GM12878 (cell line): ENCODE results near the gene GPT2. TPM values are rescaled to one million over a fixed set of nuclear protein-coding genes. Genes with fewer than 3 reads are reported as not detected.

Experiments
- ATAC-seq: fragments of 200-7000 bp; cut with Tn5 transposase; 3 replicates; pipeline ENCODE4 v1.9.1; 2020; ENCODE audit warnings: mild to moderate bottlenecking, moderate library complexity
- BruUV-seq: library from RNA; stranded (reverse); fragments of 400-500 nt; replicated peaks from 2 replicates; lab custom pipeline; 2021; lab: Mats Ljungman, UMichigan
- CTCF ChIA-PET: fragments of 300-600 bp; sonication (Branson Sonifier 250); formaldehyde crosslinking; extraction: SDS; loops from one replicate; lab custom pipeline; 2021; ENCODE audit warnings: inconsistent platforms; lab: Yijun Ruan, JAX
- POLR2A ChIA-PET: fragments of 350-600 bp; formaldehyde crosslinking; extraction: SDS; loops from one replicate; lab custom pipeline; 2021; ENCODE audit warnings: inconsistent platforms; lab: Charles Lee
- RAD21 ChIA-PET: fragments of 300-600 bp; sonication (Branson Sonifier 250); formaldehyde crosslinking; loops from one replicate; lab custom pipeline; 2023; ENCODE audit warnings: antibody characterized with exemption; ENCODE audit not compliant: unreplicated experiment; lab: Charles Lee
- SMC1A ChIA-PET: fragments of 300-600 bp; sonication (Branson Sonifier 250); formaldehyde crosslinking; loops from one replicate; lab custom pipeline; 2023; ENCODE audit not compliant: unreplicated experiment, uncharacterized antibody; lab: Charles Lee
- DNase-seq: peaks from one replicate; pipeline ENCODE4 v3.0.0-alpha.2; 2011; ENCODE audit warnings: low read depth, low spot score
- FAIRE-seq: peaks from 3 replicates; lab custom pipeline; 2011; peaks lifted over from hg19 to GRCh38; lab: Jason Lieb, UNC
- H2AFZ ChIP-seq: 2 replicates; pipeline ENCODE4 v1.6.0; 2011; ENCODE audit warnings: low read depth, low read length, control low read depth; ENCODE audit not compliant: control insufficient read depth
- H3K27ac ChIP-seq: 2 replicates; pipeline ENCODE4 v1.5.1; 2011; ENCODE audit warnings: control low read depth; ENCODE audit not compliant: control insufficient read depth, insufficient read depth
- H3K27me3 ChIP-seq, 2 experiments: replicated peaks in 1 of 2; 2 replicates each; pipeline versions ENCODE4 v1.6.0 to v1.6.1; 2011; ENCODE audit warnings: low read length in 1 of 2; ENCODE audit not compliant: control insufficient read depth in 2 of 2, insufficient read depth in 2 of 2
- H3K36me3 ChIP-seq, 2 experiments: 2 replicates each; pipeline ENCODE4 v1.5.1; 2011; ENCODE audit warnings: low read length in 1 of 2; ENCODE audit not compliant: control insufficient read depth in 2 of 2, insufficient read depth in 2 of 2
- H3K4me1 ChIP-seq: 2 replicates; pipeline ENCODE4 v1.6.1; 2011; ENCODE audit warnings: mild to moderate bottlenecking, low read length, moderate library complexity, mixed read lengths; ENCODE audit not compliant: control insufficient read depth, insufficient read depth
- H3K4me2 ChIP-seq: 2 replicates; pipeline ENCODE4 v1.6.0; 2011; ENCODE audit warnings: control low read depth; ENCODE audit not compliant: control insufficient read depth, insufficient read depth
- H3K4me3 ChIP-seq: fragments of 200-600 bp; sonication (generic); 2 replicates; pipeline ENCODE4 v1.5.1; 2016
- H3K79me2 ChIP-seq: 2 replicates; pipeline ENCODE4 v1.6.0; 2011; ENCODE audit warnings: low read length; ENCODE audit not compliant: control insufficient read depth, insufficient read depth
- H3K9ac ChIP-seq: 2 replicates; pipeline ENCODE4 v1.8.0; 2011; ENCODE audit warnings: low read length, control low read depth, mixed read lengths; ENCODE audit not compliant: control insufficient read depth, insufficient read depth
- H3K9me3 ChIP-seq: replicated peaks from 3 replicates; pipeline ENCODE4 v1.5.1; 2011; ENCODE audit warnings: mild to moderate bottlenecking, low read length; ENCODE audit not compliant: control insufficient read depth, insufficient read depth
- H4K20me1 ChIP-seq: 2 replicates; pipeline ENCODE4 v1.6.0; 2011; ENCODE audit not compliant: control insufficient read depth, insufficient read depth
- GATAD2B ChIP-seq: fragments of 450-650 bp; conservative IDR thresholded peaks from 2 replicates; pipeline ENCODE4 v1.6.1; 2017; ENCODE audit warnings: low read depth, mild to moderate bottlenecking, moderate library complexity
- HSF1 ChIP-seq: fragments of 150-350 bp; IDR thresholded peaks from 2 replicates; pipeline ENCODE4 v1.6.1; 2014; ENCODE audit warnings: mild to moderate bottlenecking, low read depth, low read length
- NFYB ChIP-seq: IDR thresholded peaks from 2 replicates; pipeline ENCODE4 v1.6.1; 2011; ENCODE audit warnings: low read depth, mild to moderate bottlenecking, low read length, improper control_type of control experiment, moderate library complexity; ENCODE audit not compliant: insufficient read depth
- PKNOX1 ChIP-seq: fragments of 450-650 bp; IDR thresholded peaks from 2 replicates; pipeline ENCODE4 v1.6.1; 2016; ENCODE audit warnings: mild to moderate bottlenecking
- RCOR1 ChIP-seq: conservative IDR thresholded peaks from 2 replicates; pipeline ENCODE4 v1.6.1; 2012; ENCODE audit warnings: low read depth, low read length, improper control_type of control experiment
- USF1 ChIP-seq: IDR thresholded peaks from 2 replicates; pipeline ENCODE4 v1.6.1; 2011; ENCODE audit warnings: borderline replicate concordance, low read depth, mild to moderate bottlenecking, moderate library complexity, mixed read lengths, low read length; ENCODE audit not compliant: insufficient read depth; ENCODE audit errors: extremely low read length
- ZBTB40 ChIP-seq: fragments of 450-650 bp; IDR thresholded peaks from 2 replicates; pipeline ENCODE4 v1.6.1; 2016; ENCODE audit warnings: mild to moderate bottlenecking, moderate library complexity, borderline replicate concordance
- ZNF274 ChIP-seq: IDR thresholded peaks from one replicate; pipeline ENCODE4 v1.8.0; 2011; ENCODE audit not compliant: insufficient read length, insufficient read depth
- WGBS: methylation state at CpG from one replicate; pipeline ENCODE4 v1.1.6; 2016; ENCODE audit warnings: low lambda C conversion rate; ENCODE audit not compliant: insufficient replicate concordance, insufficient coverage; ENCODE audit errors: missing lambda C conversion rate; 5-methylcytosine and 5-hydroxymethylcytosine counted together
- in situ Hi-C: fragments of 300-500 bp; cut with MboI; formaldehyde crosslinking; loops from 9 replicates; pipeline ENCODE4 v1.14.3; 2018; ENCODE audit warnings: mixed read lengths
- intact Hi-C: fragments of 100-400 bp; cut with micrococcal nuclease; formaldehyde crosslinking; loops from one replicate; pipeline ENCODE4 v1.14.2; 2022; ENCODE audit not compliant: unreplicated experiment
- polyA plus RNA-seq, 11 experiments: library from polyadenylated mRNA; depleted of rRNA in 4 of 11; unstranded in 6 of 11; stranded (reverse) in 5 of 11; fragments of >200 nt; fragmentation: Nextera tagmentation in 4 of 11; fragmentation: Illumina TruSeq in 1 of 11; extraction: Ambion mirVana in 4 of 11; extraction: Trizol in 1 of 11; gene quantifications; 1 replicate in 1 of 11; 2 replicates in 10 of 11; pipeline versions ENCODE4 v1.2.1 to v1.2.3, GENCODE V29; 2011 to 2016; ENCODE audit warnings: inconsistent platforms in 2 of 11, missing spikeins in 2 of 11, low read depth in 1 of 11
- total RNA-seq, 4 experiments: library from RNA; depleted of rRNA in 3 of 4; stranded (reverse); fragments of >200 nt in 3 of 4; fragmentation: Illumina TruSeq in 1 of 4; extraction: Trizol in 1 of 4; gene quantifications; 2 replicates each; pipeline versions ENCODE4 v1.2.1 to v1.2.3, GENCODE V29; 2013 to 2021
- TF ChIP-seq, protein P1 (sequence below): fragments of 450-650 bp; formaldehyde crosslinking; IDR thresholded peaks from 2 replicates; pipeline ENCODE4 v1.4.0; 2022; ENCODE audit warnings: mild to moderate bottlenecking, moderate library complexity
- TF ChIP-seq, protein P2 (sequence below): IDR thresholded peaks from 2 replicates; pipeline ENCODE4 v1.6.1; 2011; ENCODE audit warnings: mild to moderate bottlenecking, low read depth, low read length, moderate library complexity; ENCODE audit not compliant: insufficient replicate concordance

Gene GPT2
- total and polyA plus RNA-seq, 10 of the 15 experiments (the other 5 are each of a cell fraction or from before 2014, with no cell fraction given), result 0.45 to 9.9 (median 4.3) TPM

DNA sequence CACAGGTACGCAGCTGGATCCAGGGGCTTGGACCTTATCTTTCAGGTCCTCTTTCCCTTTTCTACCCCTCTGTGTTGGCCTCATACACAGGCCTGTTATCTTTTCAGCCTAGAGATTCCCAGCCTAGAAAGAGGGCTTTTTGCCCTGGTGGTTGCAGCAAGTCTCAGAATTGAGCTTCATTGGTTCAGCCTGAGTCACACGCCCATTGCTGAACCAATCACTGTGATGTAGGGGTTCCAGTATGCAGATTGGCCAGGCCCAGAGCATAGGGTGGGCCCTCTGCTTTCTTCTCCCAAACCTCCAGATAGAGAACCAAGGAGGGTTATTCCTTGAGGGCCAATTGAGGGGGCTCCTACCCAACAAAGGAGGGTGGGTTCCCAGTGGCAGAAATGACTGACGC, 32.8 kb downstream of the GPT2 start:
- Histone ChIP-seq H3K4me2 (no peak overlapping the region), H4K20me1 (no peaks in the 10 kb centered on the region), H3K79me2 (no peaks in the 10 kb centered on the region), H3K9ac (no peak overlapping the region), H3K27me3 (no peaks in the 10 kb centered on the region), H3K4me1 (peaks cover 19% of the 10 kb centered on the region), H3K36me3 (peaks cover 0 to 3% of the 10 kb centered on the region in 2 experiments; a peak in 2 of 4 replicates), H3K27ac (no peak overlapping the region), H3K9me3 (no peaks in the 10 kb centered on the region), H2AFZ (no peak overlapping the region), H3K4me3 (no peak overlapping the region)
- no peak for FAIRE-seq
- ChIA-PET RAD21 (interaction anchor here (1.8 kb wide), 1 partner anchor 63 kb away, joined by 8 read pairs; no protein-coding TSS in a partner anchor), SMC1A (interaction anchor here (0.6 to 4.9 kb wide), 6 partner anchors 9 to 334 kb away, joined by 3 to 35 read pairs (median 4); no protein-coding TSS in a partner anchor), POLR2A (no interaction called here), CTCF (interaction anchor here (0.7 to 5.5 kb wide), 7 partner anchors 9 to 243 kb away, joined by 3 to 65 read pairs (median 4); no protein-coding TSS in a partner anchor)
- in situ Hi-C loops, result no loop called here
- ATAC-seq, result peak; percentile 39; the same call in 2 of the 3 replicates
- 56% methylated on average over 3 of the region's 3 CpGs for WGBS
- intact Hi-C loops, result no loop called here
- TF ChIP-seq ZBTB40 (no peak), NFYB (peak; percentile 42; the same call in 1 of the 2 replicates), USF1 (peak; percentile 54), GATAD2B (no peak), PKNOX1 (no peak), RCOR1 (no peak), ZNF274 (no peak), HSF1 (no peak)
- TF ChIP-seq, protein P1, sequence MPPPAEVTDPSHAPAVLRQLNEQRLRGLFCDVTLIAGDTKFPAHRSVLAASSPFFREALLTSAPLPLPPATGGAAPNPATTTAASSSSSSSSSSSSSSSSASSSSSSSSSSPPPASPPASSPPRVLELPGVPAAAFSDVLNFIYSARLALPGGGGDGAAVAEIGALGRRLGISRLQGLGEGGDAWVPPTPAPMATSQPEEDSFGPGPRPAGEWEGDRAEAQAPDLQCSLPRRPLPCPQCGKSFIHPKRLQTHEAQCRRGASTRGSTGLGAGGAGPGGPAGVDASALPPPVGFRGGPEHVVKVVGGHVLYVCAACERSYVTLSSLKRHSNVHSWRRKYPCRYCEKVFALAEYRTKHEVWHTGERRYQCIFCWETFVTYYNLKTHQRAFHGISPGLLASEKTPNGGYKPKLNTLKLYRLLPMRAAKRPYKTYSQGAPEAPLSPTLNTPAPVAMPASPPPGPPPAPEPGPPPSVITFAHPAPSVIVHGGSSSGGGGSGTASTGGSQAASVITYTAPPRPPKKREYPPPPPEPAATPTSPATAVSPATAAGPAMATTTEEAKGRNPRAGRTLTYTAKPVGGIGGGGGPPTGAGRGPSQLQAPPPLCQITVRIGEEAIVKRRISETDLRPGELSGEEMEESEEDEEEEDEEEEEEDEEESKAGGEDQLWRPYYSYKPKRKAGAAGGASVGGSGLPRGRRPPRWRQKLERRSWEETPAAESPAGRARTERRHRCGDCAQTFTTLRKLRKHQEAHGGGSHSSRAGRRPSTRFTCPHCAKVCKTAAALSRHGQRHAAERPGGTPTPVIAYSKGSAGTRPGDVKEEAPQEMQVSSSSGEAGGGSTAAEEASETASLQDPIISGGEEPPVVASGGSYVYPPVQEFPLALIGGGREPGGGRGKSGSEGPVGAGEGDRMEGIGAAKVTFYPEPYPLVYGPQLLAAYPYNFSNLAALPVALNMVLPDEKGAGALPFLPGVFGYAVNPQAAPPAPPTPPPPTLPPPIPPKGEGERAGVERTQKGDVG, result no peak
- TF ChIP-seq, protein P2, sequence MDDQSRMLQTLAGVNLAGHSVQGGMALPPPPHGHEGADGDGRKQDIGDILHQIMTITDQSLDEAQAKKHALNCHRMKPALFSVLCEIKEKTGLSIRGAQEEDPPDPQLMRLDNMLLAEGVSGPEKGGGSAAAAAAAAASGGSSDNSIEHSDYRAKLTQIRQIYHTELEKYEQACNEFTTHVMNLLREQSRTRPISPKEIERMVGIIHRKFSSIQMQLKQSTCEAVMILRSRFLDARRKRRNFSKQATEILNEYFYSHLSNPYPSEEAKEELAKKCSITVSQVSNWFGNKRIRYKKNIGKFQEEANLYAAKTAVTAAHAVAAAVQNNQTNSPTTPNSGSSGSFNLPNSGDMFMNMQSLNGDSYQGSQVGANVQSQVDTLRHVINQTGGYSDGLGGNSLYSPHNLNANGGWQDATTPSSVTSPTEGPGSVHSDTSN, result no peak
- DNase-seq, result no peak
- BruUV-seq, result no TSS peak
